Mesendoderm (in vitro differentiated cells): ENCODE measurements around the gene OTUD1.

Experiments
- DNase-seq: peaks from one replicate; pipeline ENCODE4 v3.0.0; 2013
- H2AK5ac ChIP-seq: 2 replicates; pipeline ENCODE4 v1.6.1; 2013; ENCODE audit warnings: low read length, inconsistent platforms
- H2BK120ac ChIP-seq: 2 replicates; pipeline ENCODE4 v1.6.1; 2013; ENCODE audit warnings: low read depth, mild to moderate bottlenecking, low read length, moderate library complexity, mixed read lengths
- H2BK15ac ChIP-seq: replicated peaks from 2 replicates; pipeline ENCODE4 v1.6.1; 2013; ENCODE audit warnings: low read depth, mild to moderate bottlenecking, moderate library complexity
- H2BK5ac ChIP-seq: 2 replicates; pipeline ENCODE4 v1.6.1; 2013; ENCODE audit warnings: low read length, inconsistent platforms
- H3K18ac ChIP-seq: 2 replicates; pipeline ENCODE4 v1.6.1; 2013; ENCODE audit warnings: mild to moderate bottlenecking, low read length, mixed read lengths
- H3K23ac ChIP-seq: one replicate; pipeline ENCODE4 v1.6.1; 2013; ENCODE audit warnings: low read length
- H3K27ac ChIP-seq: 2 replicates; pipeline ENCODE4 v1.5.1; 2013; ENCODE audit warnings: low read depth, mild to moderate bottlenecking, inconsistent platforms, low read length, moderate library complexity
- H3K27me3 ChIP-seq: 2 replicates; pipeline ENCODE4 v1.6.1; 2013; ENCODE audit warnings: low read length, control low read depth, mild to moderate bottlenecking, inconsistent platforms; ENCODE audit not compliant: insufficient read depth, poor library complexity
- H3K36me3 ChIP-seq: 2 replicates; pipeline ENCODE4 v1.6.1; 2013; ENCODE audit warnings: low read length, inconsistent platforms; ENCODE audit not compliant: control insufficient read depth, insufficient read depth
- H3K4ac ChIP-seq: one replicate; pipeline ENCODE4 v1.6.1; 2013; ENCODE audit warnings: low read depth, mild to moderate bottlenecking, low read length, moderate library complexity
- H3K4me1 ChIP-seq: 2 replicates; pipeline ENCODE4 v1.6.1; 2013; ENCODE audit warnings: low read depth, low read length, inconsistent platforms; ENCODE audit not compliant: control insufficient read depth
- H3K4me2 ChIP-seq: 2 replicates; pipeline ENCODE4 v1.6.1; 2013; ENCODE audit warnings: low read length
- H3K4me3 ChIP-seq: 2 replicates; pipeline ENCODE4 v1.5.1; 2013; ENCODE audit warnings: mild to moderate bottlenecking, low read length
- H3K56ac ChIP-seq: one replicate; pipeline ENCODE4 v1.6.1; 2013; ENCODE audit warnings: low read length
- H3K79me1 ChIP-seq: 2 replicates; pipeline ENCODE4 v1.6.1; 2013; ENCODE audit warnings: low read length, inconsistent platforms
- H3K79me2 ChIP-seq: 2 replicates; pipeline ENCODE4 v1.6.1; 2013; ENCODE audit warnings: mild to moderate bottlenecking, low read length; ENCODE audit not compliant: control insufficient read depth, insufficient read depth
- H3K9ac ChIP-seq: 2 replicates; pipeline ENCODE4 v1.6.1; 2013; ENCODE audit warnings: low read length, inconsistent platforms
- H4K5ac ChIP-seq: one replicate; pipeline ENCODE4 v1.6.1; 2013; ENCODE audit warnings: low read length
- H4K8ac ChIP-seq: one replicate; pipeline ENCODE4 v1.6.1; 2013; ENCODE audit warnings: low read depth, mild to moderate bottlenecking, control low read depth, low read length, moderate library complexity
- WGBS: extraction: QIAGEN DNeasy Blood & Tissue Kit; methylation state at CpG from one replicate; pipeline ENCODE4 v1.1.7; 2013; ENCODE audit warnings: low lambda C conversion rate, missing lambda C conversion rate; ENCODE audit not compliant: insufficient coverage; ENCODE audit errors: extremely low coverage; 5-methylcytosine and 5-hydroxymethylcytosine counted together

The OTUD1 gene

GRCh38 chr10:23445591-23445990, 6.7 kb downstream of the OTUD1 start:
- H4K8ac ChIP-seq = no peak overlapping the region
- no peak overlapping the region for H3K23ac ChIP-seq
- H2BK120ac ChIP-seq = no peak overlapping the region
- no peaks in the 10 kb centered on the region for H3K27me3 ChIP-seq
- no peak for DNase-seq
- no peak overlapping the region for H3K18ac ChIP-seq
- H3K79me1 ChIP-seq = no peaks in the 10 kb centered on the region
- peaks cover under 1% of the 10 kb centered on the region for H3K4me1 ChIP-seq
- no peak overlapping the region for H3K9ac ChIP-seq
- no peak overlapping the region for H3K4ac ChIP-seq
- H3K56ac ChIP-seq = peak overlapping the region; percentile 42
- no peak overlapping the region for H4K5ac ChIP-seq
- no CpG with 5 or more reads among the region's 5 CpGs for WGBS
- H2BK15ac ChIP-seq = no peak overlapping the region
- H3K27ac ChIP-seq = no peak overlapping the region
- no peaks in the 10 kb centered on the region for H3K79me2 ChIP-seq
- H3K4me3 ChIP-seq = no peak overlapping the region
- H2AK5ac ChIP-seq = no peak overlapping the region
- H3K36me3 ChIP-seq = no peaks in the 10 kb centered on the region
- H2BK5ac ChIP-seq = no peak overlapping the region
- no peak overlapping the region for H3K4me2 ChIP-seq

GRCh38 chr10:23448323-23448722, 9.4 kb downstream of the OTUD1 start:
- H2BK5ac ChIP-seq = no peak overlapping the region
- no peak overlapping the region for H3K18ac ChIP-seq
- no peak overlapping the region for H3K4me2 ChIP-seq
- no peak overlapping the region for H4K8ac ChIP-seq
- H2BK120ac ChIP-seq = no peak overlapping the region
- no peak for DNase-seq
- no peak overlapping the region for H3K4ac ChIP-seq
- no peaks in the 10 kb centered on the region for H3K79me1 ChIP-seq
- H3K9ac ChIP-seq = no peak overlapping the region
- H3K23ac ChIP-seq = no peak overlapping the region
- WGBS = no CpG with 5 or more reads among the region's 2 CpGs
- no peak overlapping the region for H2AK5ac ChIP-seq
- no peaks in the 10 kb centered on the region for H3K27me3 ChIP-seq
- H3K56ac ChIP-seq = no peak overlapping the region
- no peaks in the 10 kb centered on the region for H3K36me3 ChIP-seq
- H3K4me1 ChIP-seq = no peaks in the 10 kb centered on the region
- no peak overlapping the region for H2BK15ac ChIP-seq
- H3K79me2 ChIP-seq = no peaks in the 10 kb centered on the region
- no peak overlapping the region for H3K4me3 ChIP-seq
- H4K5ac ChIP-seq = no peak overlapping the region
- no peak overlapping the region for H3K27ac ChIP-seq

GRCh38 chr10:23448802-23449570, 10.1 kb downstream of the OTUD1 start:
- Histone ChIP-seq H3K36me3 (no peaks in the 10 kb centered on the region), H3K27me3 (no peaks in the 10 kb centered on the region), H2BK5ac (no peak overlapping the region), H3K27ac (no peak overlapping the region), H3K18ac (no peak overlapping the region), H3K9ac (no peak overlapping the region), H2BK15ac (no peak overlapping the region), H3K79me1 (no peaks in the 10 kb centered on the region), H2AK5ac (no peak overlapping the region), H2BK120ac (no peak overlapping the region), H4K5ac (no peak overlapping the region), H3K4me1 (no peaks in the 10 kb centered on the region), H3K56ac (no peak overlapping the region), H3K4me2 (no peak overlapping the region), H3K4ac (no peak overlapping the region), H4K8ac (no peak overlapping the region), H3K79me2 (no peaks in the 10 kb centered on the region), H3K4me3 (no peak overlapping the region), H3K23ac (no peak overlapping the region)
- no peak for DNase-seq
- WGBS = no CpG with 5 or more reads among the region's 7 CpGs

- no peak overlapping the region for H3K18ac ChIP-seq
- no peak overlapping the region for H3K9ac ChIP-seq
- WGBS = no CpG with 5 or more reads among the region's 4 CpGs
- no peak overlapping the region for H3K4me3 ChIP-seq
- no peak overlapping the region for H2BK120ac ChIP-seq
- H3K79me2 ChIP-seq = no peaks in the 10 kb centered on the region
- no peak overlapping the region for H3K27ac ChIP-seq
- H4K8ac ChIP-seq = no peak overlapping the region
- H3K36me3 ChIP-seq = no peaks in the 10 kb centered on the region
- H2BK15ac ChIP-seq = no peak overlapping the region
- no peak overlapping the region for H3K56ac ChIP-seq
- no peaks in the 10 kb centered on the region for H3K79me1 ChIP-seq
- no peaks in the 10 kb centered on the region for H3K4me1 ChIP-seq
- H3K23ac ChIP-seq = no peak overlapping the region
- no peak overlapping the region for H3K4ac ChIP-seq
- H3K4me2 ChIP-seq = no peak overlapping the region
- no peak overlapping the region for H2BK5ac ChIP-seq
- H2AK5ac ChIP-seq = no peak overlapping the region
- no peak overlapping the region for H4K5ac ChIP-seq
- no peak for DNase-seq
- H3K27me3 ChIP-seq = no peaks in the 10 kb centered on the region
These were observed 13.3 kb downstream of the OTUD1 start for GRCh38 chr10:23452033-23452655.

- Histone ChIP-seq H3K56ac (no peak overlapping the region), H3K79me2 (no peaks in the 10 kb centered on the region), H3K9ac (no peak overlapping the region), H2BK120ac (no peak overlapping the region), H3K27me3 (no peaks in the 10 kb centered on the region), H3K4me2 (no peak overlapping the region), H3K4ac (no peak overlapping the region), H3K79me1 (no peaks in the 10 kb centered on the region), H2AK5ac (no peak overlapping the region), H4K5ac (no peak overlapping the region), H3K4me3 (no peak overlapping the region), H3K27ac (no peak overlapping the region), H3K18ac (no peak overlapping the region), H3K23ac (no peak overlapping the region), H2BK15ac (no peak overlapping the region), H4K8ac (no peak overlapping the region), H3K4me1 (no peaks in the 10 kb centered on the region), H3K36me3 (no peaks in the 10 kb centered on the region), H2BK5ac (no peak overlapping the region)
- no peak for DNase-seq
- no CpG with 5 or more reads among the region's 4 CpGs for WGBS
These were observed 14.6 kb downstream of the OTUD1 start for GRCh38 chr10:23453465-23453864.
